Sigmoid colon (tissue), 7 donors: ENCODE data around the gene EBLN1. TPM values are rescaled to one million over a fixed set of nuclear protein-coding genes. Genes with fewer than 3 reads are reported as not detected.
"Not testable (repeated sequence)": the region's sequence is repeated elsewhere in the genome, so short reads cannot be mapped to it uniquely, and the experiment has no call there.

Source experiments
- DNase-seq: peaks from one replicate; pipeline ENCODE4 v3.0.0-alpha.2; 2019
- H3K27ac ChIP-seq, 4 donors: fragments of 200-600 bp; sonication (generic); one replicate each; pipeline ENCODE4 v1.5.1; 2016 to 2019; ENCODE audit warnings: mild to moderate bottlenecking in 1 of 4
- H3K27me3 ChIP-seq, 3 donors: fragments of 200-600 bp; sonication (generic); one replicate each; pipeline ENCODE4 v1.5.1; 2019; ENCODE audit warnings: mild to moderate bottlenecking in 1 of 3
- H3K36me3 ChIP-seq, 4 donors: fragments of 200-600 bp; sonication (generic); one replicate each; pipeline ENCODE4 v1.5.1; 2016 to 2019
- H3K4me1 ChIP-seq, 4 donors: fragments of 200-600 bp; sonication (generic); one replicate each; pipeline ENCODE4 v1.5.1; 2017 to 2019
- H3K4me3 ChIP-seq, 4 donors: fragments of 200-600 bp; sonication (generic); one replicate each; pipeline ENCODE4 v1.5.1; 2017 to 2019; ENCODE audit warnings: mild to moderate bottlenecking in 2 of 4, moderate library complexity in 1 of 4
- H3K9me3 ChIP-seq, 4 donors: fragments of 200-600 bp in 3 of 4; sonication (generic) in 3 of 4; one replicate each; pipeline versions ENCODE4 v1.5.1 to v1.6.1; 2013 to 2019
- EP300 ChIP-seq, 4 donors: sonication (generic); formaldehyde crosslinking; IDR thresholded peaks; one replicate each; pipeline ENCODE4 v1.6.1; 2017; ENCODE audit warnings: antibody characterized with exemption in 4 of 4
- POLR2A ChIP-seq, 2 donors: fragments of 450-650 bp; IDR thresholded peaks; one replicate each; pipeline ENCODE4 v1.6.1; 2016; ENCODE audit warnings: antibody characterized with exemption in 2 of 2, mild to moderate bottlenecking in 2 of 2, moderate library complexity in 2 of 2
- POLR2AphosphoS5 ChIP-seq, 4 donors: sonication (generic); formaldehyde crosslinking; IDR thresholded peaks; one replicate each; pipeline ENCODE4 v1.6.1; 2017; ENCODE audit warnings: antibody characterized with exemption in 4 of 4
- WGBS, 2 donors: extraction: QIAGEN DNeasy Blood & Tissue Kit; methylation state at CpG; one replicate each; pipeline ENCODE4 v1.1.7; 2013; 5-methylcytosine and 5-hydroxymethylcytosine counted together
- intact Hi-C: fragments of 100-400 bp; cut with DNase I; formaldehyde crosslinking; loops from one replicate; pipeline ENCODE4 v1.15.1; 2023
- polyA plus RNA-seq, 3 donors: library from polyadenylated mRNA; stranded (reverse); fragments of 200-250 nt; gene quantifications; one replicate each; pipeline ENCODE4 v1.2.3, GENCODE V29; 2013
- total RNA-seq, 4 donors: library from RNA; depleted of rRNA; stranded (reverse); fragments of >200 nt; gene quantifications; one replicate each; pipeline ENCODE4 v1.1.0, GENCODE V29; 2016
- TF ChIP-seq, protein P1 (sequence below), 4 experiments: fragments of 450-650 bp in 3 of 4; fragments of 200-600 bp in 1 of 4; IDR thresholded peaks; one replicate each; pipeline ENCODE4 v1.5.1; 2016 to 2019; ENCODE audit warnings: antibody characterized with exemption in 4 of 4, mild to moderate bottlenecking in 3 of 4, moderate library complexity in 2 of 4
- donor health status: healthy with polysubstance abuse.
- donor health status: Bipolar disorder and iron deficiency.
- donor health status: healthy.

EBLN1 gene
- total and polyA plus RNA-seq, 7 donors = not detected

DNA sequence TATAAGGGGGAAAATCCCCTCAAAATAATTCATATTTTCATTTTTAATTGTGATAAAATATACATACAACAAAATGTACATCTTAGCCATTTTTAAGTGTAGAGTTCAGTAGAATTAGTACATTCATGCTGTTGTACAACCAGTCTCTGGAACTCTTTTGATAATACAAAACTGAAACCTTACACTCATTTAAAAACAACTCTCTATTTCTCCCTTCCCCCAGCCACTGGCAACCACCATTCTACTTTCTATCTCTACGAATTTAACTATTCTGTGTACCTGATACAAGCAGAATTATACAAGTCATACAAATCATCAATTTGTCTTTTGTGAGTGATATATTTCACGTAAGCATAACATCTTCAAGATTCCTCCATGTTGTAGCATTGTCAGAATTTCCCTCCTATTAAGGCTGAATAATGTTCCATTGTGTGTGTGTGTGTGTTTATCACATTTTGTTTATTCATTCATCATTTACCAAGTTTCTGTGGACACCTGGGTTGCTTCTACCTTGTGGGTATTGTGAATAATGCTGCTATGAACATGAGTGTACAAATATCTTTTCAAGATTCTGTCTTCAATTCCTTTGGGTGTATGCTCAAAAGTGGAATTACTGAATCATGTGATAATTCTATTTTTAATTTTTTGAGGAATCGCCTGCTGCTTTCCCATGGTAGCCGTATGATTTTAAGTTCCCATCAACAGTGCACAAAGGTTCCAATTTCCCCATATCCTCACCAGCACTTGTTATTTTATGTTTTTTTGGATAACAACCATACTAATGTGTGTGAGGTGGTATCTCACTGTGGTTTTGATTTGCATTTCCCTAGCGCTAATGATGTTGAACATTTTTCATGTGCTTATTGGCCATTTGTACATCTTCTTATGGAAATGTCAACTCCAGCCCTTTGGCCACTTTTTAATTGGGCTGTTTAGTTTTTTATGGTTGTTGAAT, 4.7 kb upstream of the EBLN1 start:
- TF ChIP-seq POLR2AphosphoS5 (IDR thresholded peaks at IDR 0.05) (no peak), EP300 (IDR thresholded peaks at IDR 0.05) (no peak), POLR2A (IDR thresholded peaks at IDR 0.05) (no peak)
- TF ChIP-seq, protein P1, sequence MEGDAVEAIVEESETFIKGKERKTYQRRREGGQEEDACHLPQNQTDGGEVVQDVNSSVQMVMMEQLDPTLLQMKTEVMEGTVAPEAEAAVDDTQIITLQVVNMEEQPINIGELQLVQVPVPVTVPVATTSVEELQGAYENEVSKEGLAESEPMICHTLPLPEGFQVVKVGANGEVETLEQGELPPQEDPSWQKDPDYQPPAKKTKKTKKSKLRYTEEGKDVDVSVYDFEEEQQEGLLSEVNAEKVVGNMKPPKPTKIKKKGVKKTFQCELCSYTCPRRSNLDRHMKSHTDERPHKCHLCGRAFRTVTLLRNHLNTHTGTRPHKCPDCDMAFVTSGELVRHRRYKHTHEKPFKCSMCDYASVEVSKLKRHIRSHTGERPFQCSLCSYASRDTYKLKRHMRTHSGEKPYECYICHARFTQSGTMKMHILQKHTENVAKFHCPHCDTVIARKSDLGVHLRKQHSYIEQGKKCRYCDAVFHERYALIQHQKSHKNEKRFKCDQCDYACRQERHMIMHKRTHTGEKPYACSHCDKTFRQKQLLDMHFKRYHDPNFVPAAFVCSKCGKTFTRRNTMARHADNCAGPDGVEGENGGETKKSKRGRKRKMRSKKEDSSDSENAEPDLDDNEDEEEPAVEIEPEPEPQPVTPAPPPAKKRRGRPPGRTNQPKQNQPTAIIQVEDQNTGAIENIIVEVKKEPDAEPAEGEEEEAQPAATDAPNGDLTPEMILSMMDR (IDR thresholded peaks at IDR 0.05) = no peak
- H3K27ac ChIP-seq = no peak overlapping the region
- no peaks in the 10 kb centered on the region for H3K27me3 ChIP-seq
- no peak overlapping the region for H3K4me3 ChIP-seq
- no peaks in the 10 kb centered on the region for H3K4me1 ChIP-seq
- no peaks in the 10 kb centered on the region for H3K9me3 ChIP-seq
- intact Hi-C loops = no loop called here
- 85 to 90% methylated on average over 5 of the region's 5 CpGs for WGBS, 2 donors
- no peak for DNase-seq
- H3K36me3 ChIP-seq = no peaks in the 10 kb centered on the region

GRCh38 chr10:22219308-22219707, 1.5 kb upstream of the EBLN1 start:
- Histone ChIP-seq H3K4me1 (no peaks in the 10 kb centered on the region), H3K27me3 (no peaks in the 10 kb centered on the region), H3K4me3 (no peak overlapping the region), H3K27ac (no peak overlapping the region), H3K36me3 (no peaks in the 10 kb centered on the region), H3K9me3 (no peaks in the 10 kb centered on the region)
- intact Hi-C loops = no loop called here
- no peak for DNase-seq
- TF ChIP-seq POLR2AphosphoS5 (IDR thresholded peaks at IDR 0.05) = no peak
- TF ChIP-seq, protein P1 (IDR thresholded peaks at IDR 0.05) = no peak
- TF ChIP-seq POLR2A (IDR thresholded peaks at IDR 0.05) = no peak
- no peak for TF ChIP-seq EP300 (IDR thresholded peaks at IDR 0.05)
- whole genome bisulfite sequencing, 2 donors = 90 to 94% methylated on average over 1 of the region's 1 CpG

DNA sequence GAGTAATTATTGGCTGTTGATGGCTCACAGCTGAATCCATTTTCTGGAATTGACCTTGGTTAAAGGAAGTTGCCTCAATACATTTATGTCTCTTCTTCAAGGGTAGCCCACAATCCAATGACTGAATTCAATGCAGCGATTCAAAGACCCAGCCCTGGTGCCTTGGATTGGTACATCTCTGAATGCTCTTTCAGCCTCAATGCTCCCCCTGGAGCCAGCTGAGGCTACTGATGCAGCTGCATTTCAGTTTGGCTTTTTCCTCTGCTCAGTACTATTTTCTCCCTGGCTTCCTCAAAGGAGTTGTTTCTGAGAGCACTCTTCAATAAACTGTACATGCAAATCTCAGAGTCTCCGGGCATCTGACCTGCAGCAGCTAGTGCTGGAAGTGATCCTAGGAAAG, 633 bp upstream of the EBLN1 start:
- H3K9me3 ChIP-seq = no peaks in the 10 kb centered on the region
- TF ChIP-seq POLR2A (IDR thresholded peaks at IDR 0.05) = no peak
- TF ChIP-seq EP300 (IDR thresholded peaks at IDR 0.05) = no peak
- TF ChIP-seq POLR2AphosphoS5 (IDR thresholded peaks at IDR 0.05) = no peak
- TF ChIP-seq, protein P1 (IDR thresholded peaks at IDR 0.05) = no peak
- no peaks in the 10 kb centered on the region for H3K27me3 ChIP-seq
- H3K27ac ChIP-seq = no peak overlapping the region
- 77 to 81% methylated on average over 2 of the region's 2 CpGs for WGBS, 2 donors
- no peak for DNase-seq
- no peak overlapping the region for H3K4me3 ChIP-seq
- intact Hi-C loops = no loop called here
- no peaks in the 10 kb centered on the region for H3K4me1 ChIP-seq
- no peaks in the 10 kb centered on the region for H3K36me3 ChIP-seq

GRCh38 chr10:22217084-22217483, 731 bp downstream of the EBLN1 start:
- H3K9me3 ChIP-seq, H3K27me3 ChIP-seq, H3K4me1 ChIP-seq, H3K27ac ChIP-seq, intact Hi-C loops, DNase-seq, H3K4me3 ChIP-seq, H3K36me3 ChIP-seq: not testable (repeated sequence)
- 89 to 95% methylated on average over 5 of the region's 5 CpGs for WGBS, 2 donors

DNA sequence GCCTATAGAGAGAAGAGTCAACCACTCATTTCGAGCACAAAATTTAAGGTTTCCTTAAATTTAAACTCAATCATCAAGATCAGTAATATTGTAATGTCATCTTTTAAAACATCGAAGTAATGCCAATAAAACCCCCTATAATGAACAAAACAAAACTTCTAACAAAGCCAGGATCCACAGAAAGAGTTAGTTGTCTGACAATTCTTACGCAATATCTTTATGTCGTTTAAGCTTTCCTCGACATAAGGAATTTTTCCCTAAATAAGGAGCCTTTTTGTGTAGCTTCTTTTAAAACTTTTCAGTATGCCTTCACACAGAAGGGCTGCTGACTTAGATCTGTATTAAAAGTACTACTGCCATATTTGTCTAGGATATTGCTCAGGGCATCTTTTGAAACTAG, 7.5 kb downstream of the EBLN1 start:
- no peak overlapping the region for H3K27ac ChIP-seq
- no peaks in the 10 kb centered on the region for H3K36me3 ChIP-seq
- 79 to 80% methylated on average over 5 of the region's 5 CpGs for WGBS, 2 donors
- no peak overlapping the region for H3K4me3 ChIP-seq
- intact Hi-C loops = no loop called here
- no peak for TF ChIP-seq POLR2AphosphoS5 (IDR thresholded peaks at IDR 0.05)
- TF ChIP-seq, protein P1 (IDR thresholded peaks at IDR 0.05) = no peak
- no peak for TF ChIP-seq POLR2A (IDR thresholded peaks at IDR 0.05)
- TF ChIP-seq EP300 (IDR thresholded peaks at IDR 0.05) = no peak
- H3K27me3 ChIP-seq = no peaks in the 10 kb centered on the region
- no peaks in the 10 kb centered on the region for H3K4me1 ChIP-seq
- no peaks in the 10 kb centered on the region for H3K9me3 ChIP-seq
- no peak for DNase-seq
